DOHH2 (cell line): ENCODE data around the gene IRX2.

Experiments used
- EZH2phosphoT487 ChIP-seq: fragments of 200-600 bp; sonication (generic); IDR thresholded peaks from 2 replicates; pipeline ENCODE4 v1.6.1; 2017; ENCODE audit warnings: borderline replicate concordance, mild to moderate bottlenecking, antibody characterized with exemption, low read length, moderate library complexity, mixed read lengths
- TF ChIP-seq, protein P1 (sequence below): fragments of 200-600 bp; sonication (generic); IDR thresholded peaks from one replicate; pipeline ENCODE4 v1.5.1; 2014; ENCODE audit warnings: antibody characterized with exemption, mild to moderate bottlenecking, low read depth, low read length; ENCODE audit not compliant: poor library complexity, severe bottlenecking

DNA sequence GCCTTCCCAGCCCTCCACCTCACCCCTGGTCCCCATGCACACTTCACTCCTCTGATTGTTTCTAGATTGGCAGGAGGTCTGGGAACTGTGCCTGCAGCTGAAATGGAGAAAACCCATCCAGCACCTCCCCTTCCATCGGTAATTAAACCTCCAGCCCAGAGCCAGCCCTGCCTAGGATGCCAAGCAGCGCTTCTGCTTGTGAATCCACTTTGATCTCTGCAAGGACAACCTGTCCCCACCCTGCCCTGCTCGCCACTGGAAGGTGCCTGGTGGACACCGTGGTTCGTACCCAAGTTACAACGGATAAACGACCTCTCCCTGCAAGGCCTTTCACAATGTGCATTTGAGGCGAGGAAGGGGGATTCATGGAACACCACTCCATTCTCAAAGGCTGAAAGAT is 50.6 kb downstream of the IRX2 start:
- TF ChIP-seq, protein P1, sequence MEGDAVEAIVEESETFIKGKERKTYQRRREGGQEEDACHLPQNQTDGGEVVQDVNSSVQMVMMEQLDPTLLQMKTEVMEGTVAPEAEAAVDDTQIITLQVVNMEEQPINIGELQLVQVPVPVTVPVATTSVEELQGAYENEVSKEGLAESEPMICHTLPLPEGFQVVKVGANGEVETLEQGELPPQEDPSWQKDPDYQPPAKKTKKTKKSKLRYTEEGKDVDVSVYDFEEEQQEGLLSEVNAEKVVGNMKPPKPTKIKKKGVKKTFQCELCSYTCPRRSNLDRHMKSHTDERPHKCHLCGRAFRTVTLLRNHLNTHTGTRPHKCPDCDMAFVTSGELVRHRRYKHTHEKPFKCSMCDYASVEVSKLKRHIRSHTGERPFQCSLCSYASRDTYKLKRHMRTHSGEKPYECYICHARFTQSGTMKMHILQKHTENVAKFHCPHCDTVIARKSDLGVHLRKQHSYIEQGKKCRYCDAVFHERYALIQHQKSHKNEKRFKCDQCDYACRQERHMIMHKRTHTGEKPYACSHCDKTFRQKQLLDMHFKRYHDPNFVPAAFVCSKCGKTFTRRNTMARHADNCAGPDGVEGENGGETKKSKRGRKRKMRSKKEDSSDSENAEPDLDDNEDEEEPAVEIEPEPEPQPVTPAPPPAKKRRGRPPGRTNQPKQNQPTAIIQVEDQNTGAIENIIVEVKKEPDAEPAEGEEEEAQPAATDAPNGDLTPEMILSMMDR: no peak
- TF ChIP-seq EZH2phosphoT487: no peak
